A673 (cell line): ENCODE results near the gene BBS9. TPM values are rescaled to one million over a fixed set of nuclear protein-coding genes. Genes with fewer than 3 reads are reported as not detected.

Source experiments
- BruUV-seq: library from RNA; stranded (reverse); fragments of 400-500 nt; replicated peaks from 2 replicates; lab custom pipeline; 2021; lab: Mats Ljungman, UMichigan
- CTCF ChIA-PET: fragments of 300-600 bp; sonication (Branson Sonifier 250); formaldehyde crosslinking; loops from one replicate; lab custom pipeline; 2022; ENCODE audit warnings: antibody characterized with exemption; lab: Charles Lee
- POLR2A ChIA-PET: fragments of 300-600 bp; sonication (Branson Sonifier 250); formaldehyde crosslinking; loops from one replicate; lab custom pipeline; 2022; ENCODE audit warnings: antibody characterized with exemption; ENCODE audit not compliant: low non-redundant PET; lab: Charles Lee
- DNase-seq: peaks from one replicate; pipeline ENCODE4 v3.0.0-alpha.2; 2015; ENCODE audit warnings: low spot score
- H3K27ac ChIP-seq: fragments of 200-600 bp; sonication (generic); 2 replicates; pipeline ENCODE4 v1.5.1; 2016; ENCODE audit warnings: mixed run types, low read depth, mild to moderate bottlenecking, mixed read lengths, antibody characterized with exemption, low read length; ENCODE audit not compliant: poor library complexity, severe bottlenecking
- H3K27me3 ChIP-seq: fragments of 200-600 bp; sonication (generic); replicated peaks from 2 replicates; pipeline ENCODE4 v1.6.1; 2017; ENCODE audit warnings: mixed run types, low read depth, mild to moderate bottlenecking, mixed read lengths, antibody characterized with exemption, low read length; ENCODE audit not compliant: insufficient read depth, poor library complexity
- H3K36me3 ChIP-seq: fragments of 200-600 bp; sonication (generic); 2 replicates; pipeline ENCODE4 v1.6.1; 2016; ENCODE audit warnings: mixed run types, mild to moderate bottlenecking, mixed read lengths, antibody characterized with exemption, low read length; ENCODE audit not compliant: insufficient read depth, poor library complexity, severe bottlenecking
- H3K4me1 ChIP-seq: fragments of 200-600 bp; sonication (generic); 2 replicates; pipeline ENCODE4 v1.6.1; 2017; ENCODE audit warnings: mixed run types, mild to moderate bottlenecking, mixed read lengths, antibody characterized with exemption, low read length; ENCODE audit not compliant: insufficient read depth, poor library complexity, severe bottlenecking
- H3K4me3 ChIP-seq: fragments of 200-600 bp; sonication (generic); 2 replicates; pipeline ENCODE4 v1.5.1; 2016; ENCODE audit warnings: low read depth, mixed run types, mild to moderate bottlenecking, mixed read lengths, low read length; ENCODE audit not compliant: poor library complexity, severe bottlenecking
- H3K9me3 ChIP-seq: fragments of 200-600 bp; sonication (generic); 2 replicates; pipeline ENCODE4 v1.6.1; 2016; ENCODE audit warnings: mixed run types, low read depth, mild to moderate bottlenecking, mixed read lengths, antibody characterized with exemption, low read length; ENCODE audit not compliant: poor library complexity, severe bottlenecking
- EZH2 ChIP-seq: fragments of 200-600 bp; sonication (generic); IDR thresholded peaks from 2 replicates; pipeline ENCODE4 v1.6.1; 2017; ENCODE audit warnings: borderline replicate concordance, low read depth, mild to moderate bottlenecking, mixed read lengths, antibody characterized with exemption, low read length; ENCODE audit not compliant: poor library complexity, severe bottlenecking
- intact Hi-C: fragments of 100-400 bp; cut with micrococcal nuclease; formaldehyde crosslinking; loops from one replicate; pipeline ENCODE4 v1.10.0; 2022; ENCODE audit not compliant: unreplicated experiment
- total RNA-seq: library from RNA; stranded (reverse); gene quantifications from 2 replicates; pipeline ENCODE4 v1.2.3, GENCODE V29; 2021
- TF ChIP-seq, protein P1 (sequence below): fragments of 300-800, 200-600 bp; sonication (generic); conservative IDR thresholded peaks from 2 replicates; pipeline ENCODE4 v1.5.1; 2017; ENCODE audit warnings: low read depth, mild to moderate bottlenecking, antibody characterized with exemption, low read length, moderate library complexity, mixed read lengths

Gene BBS9
- total RNA-seq, 1 experiment from 2014 or later: 9.4 TPM

DNA sequence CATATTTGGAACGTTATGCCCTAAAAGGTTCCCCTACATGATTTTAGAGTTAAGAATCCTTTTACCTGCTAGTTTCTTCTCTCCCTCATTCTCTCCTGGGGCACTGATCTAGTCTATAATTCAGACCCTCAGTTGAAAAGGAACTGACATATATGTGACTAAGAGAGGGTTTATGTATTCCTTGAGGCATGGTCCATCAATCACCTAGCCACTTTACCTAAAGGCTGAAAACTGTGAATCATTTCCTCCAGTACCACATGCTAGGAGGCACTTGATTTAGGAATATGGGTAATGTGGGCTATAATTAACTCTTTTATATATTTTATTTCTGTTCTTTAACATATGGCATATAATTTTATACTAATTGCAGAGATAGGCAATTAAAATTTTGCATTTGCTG lies 303.5 kb downstream of the BBS9 start:
- CTCF ChIA-PET: no interaction called here
- Histone ChIP-seq H3K27ac (no peak overlapping the region), H3K4me3 (no peak overlapping the region), H3K4me1 (peaks cover 7% of the 10 kb centered on the region), H3K9me3 (no peaks in the 10 kb centered on the region), H3K36me3 (no peaks in the 10 kb centered on the region), H3K27me3 (no peaks in the 10 kb centered on the region)
- no TSS peak for BruUV-seq
- no peak for DNase-seq
- intact Hi-C loops: no loop called here
- POLR2A ChIA-PET: no interaction called here
- TF ChIP-seq, protein P1, sequence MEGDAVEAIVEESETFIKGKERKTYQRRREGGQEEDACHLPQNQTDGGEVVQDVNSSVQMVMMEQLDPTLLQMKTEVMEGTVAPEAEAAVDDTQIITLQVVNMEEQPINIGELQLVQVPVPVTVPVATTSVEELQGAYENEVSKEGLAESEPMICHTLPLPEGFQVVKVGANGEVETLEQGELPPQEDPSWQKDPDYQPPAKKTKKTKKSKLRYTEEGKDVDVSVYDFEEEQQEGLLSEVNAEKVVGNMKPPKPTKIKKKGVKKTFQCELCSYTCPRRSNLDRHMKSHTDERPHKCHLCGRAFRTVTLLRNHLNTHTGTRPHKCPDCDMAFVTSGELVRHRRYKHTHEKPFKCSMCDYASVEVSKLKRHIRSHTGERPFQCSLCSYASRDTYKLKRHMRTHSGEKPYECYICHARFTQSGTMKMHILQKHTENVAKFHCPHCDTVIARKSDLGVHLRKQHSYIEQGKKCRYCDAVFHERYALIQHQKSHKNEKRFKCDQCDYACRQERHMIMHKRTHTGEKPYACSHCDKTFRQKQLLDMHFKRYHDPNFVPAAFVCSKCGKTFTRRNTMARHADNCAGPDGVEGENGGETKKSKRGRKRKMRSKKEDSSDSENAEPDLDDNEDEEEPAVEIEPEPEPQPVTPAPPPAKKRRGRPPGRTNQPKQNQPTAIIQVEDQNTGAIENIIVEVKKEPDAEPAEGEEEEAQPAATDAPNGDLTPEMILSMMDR: no peak
- TF ChIP-seq EZH2: no peak

DNA sequence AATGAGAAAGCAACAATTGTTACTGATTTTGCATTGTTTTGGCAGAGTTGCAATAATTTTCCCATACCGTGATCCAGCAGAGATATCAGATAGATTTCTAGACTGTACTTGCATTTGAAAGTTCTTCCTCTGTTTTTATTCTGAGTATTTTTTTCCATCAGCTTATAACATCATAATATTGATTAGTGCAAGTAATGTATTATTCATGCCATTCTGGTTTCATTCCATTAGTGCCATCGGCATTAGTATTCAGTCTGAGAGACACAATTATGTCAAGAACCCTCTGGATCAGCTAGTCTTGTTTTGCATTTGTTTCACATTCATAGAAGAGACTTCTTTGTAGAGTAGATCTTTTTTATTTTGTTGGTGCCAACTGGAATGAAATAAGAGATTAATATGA lies 304.0 kb downstream of the BBS9 start:
- BruUV-seq: no TSS peak
- Histone ChIP-seq H3K27me3 (no peaks in the 10 kb centered on the region), H3K4me3 (no peak overlapping the region), H3K27ac (no peak overlapping the region), H3K4me1 (peaks cover 5% of the 10 kb centered on the region), H3K36me3 (no peaks in the 10 kb centered on the region), H3K9me3 (no peaks in the 10 kb centered on the region)
- intact Hi-C loops: no loop called here
- ChIA-PET CTCF (no interaction called here), POLR2A (no interaction called here)
- TF ChIP-seq, protein P1: no peak
- TF ChIP-seq EZH2: no peak
- no peak for DNase-seq

DNA sequence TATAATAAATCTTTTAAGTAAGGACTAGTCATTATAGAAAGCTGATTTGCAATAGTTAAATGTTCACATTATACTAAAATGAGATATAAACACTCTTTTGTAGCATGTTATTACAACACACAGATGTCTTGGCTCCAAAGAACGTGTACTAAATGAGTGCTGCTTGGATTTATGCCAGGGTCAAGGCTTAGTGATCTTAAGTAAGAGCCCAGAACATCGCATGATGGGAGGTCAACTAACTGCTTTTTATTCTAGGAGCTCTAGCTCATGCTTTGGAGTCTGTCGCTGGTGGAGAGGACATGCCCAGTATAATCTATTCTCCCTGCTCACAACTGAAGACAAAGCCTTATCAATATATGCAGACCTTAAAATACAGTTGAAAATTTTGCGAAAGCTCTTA lies 315.1 kb downstream of the BBS9 start:
- Histone ChIP-seq H3K27me3 (no peaks in the 10 kb centered on the region), H3K4me3 (no peak overlapping the region), H3K4me1 (no peaks in the 10 kb centered on the region), H3K27ac (no peak overlapping the region), H3K9me3 (no peaks in the 10 kb centered on the region), H3K36me3 (no peaks in the 10 kb centered on the region)
- peak; percentile 11 for DNase-seq
- TF ChIP-seq, protein P1: no peak
- TF ChIP-seq EZH2: no peak
- ChIA-PET CTCF (no interaction called here), POLR2A (no interaction called here)
- BruUV-seq: no TSS peak
- intact Hi-C loops: no loop called here
